Vagina (tissue), 2 donors: ENCODE results near the gene DPT.

Source experiments
- CTCF ChIP-seq, 3 experiments: fragments of 450-650 bp in 2 of 3; fragments of 200-600 bp in 1 of 3; sonication (generic) in 1 of 3; IDR thresholded peaks; one replicate each; pipeline ENCODE4 v1.5.1; 2017 to 2019; ENCODE audit warnings: antibody characterized with exemption in 3 of 3, mild to moderate bottlenecking in 2 of 3, moderate library complexity in 2 of 3
- POLR2A ChIP-seq, 2 donors: fragments of 450-650 bp; IDR thresholded peaks; one replicate each; pipeline ENCODE4 v1.6.1; 2017; ENCODE audit warnings: antibody characterized with exemption in 2 of 2, mild to moderate bottlenecking in 2 of 2, moderate library complexity in 2 of 2
- POLR2AphosphoS5 ChIP-seq, 2 donors: sonication (generic); formaldehyde crosslinking; IDR thresholded peaks; one replicate each; pipeline ENCODE4 v1.9.0; 2017; ENCODE audit warnings: antibody characterized with exemption in 2 of 2, mild to moderate bottlenecking in 2 of 2, low read depth in 1 of 2; ENCODE audit not compliant: insufficient read depth in 1 of 2

- TF ChIP-seq POLR2A (IDR thresholded peaks at IDR 0.05): no peak
- no peak for TF ChIP-seq CTCF (IDR thresholded peaks at IDR 0.05)
- no peak for TF ChIP-seq POLR2AphosphoS5 (IDR thresholded peaks at IDR 0.05; ENCODE audit: insufficient read depth in 1 of 2, low read depth in 1 of 2)
These were observed 45.2 kb upstream of the DPT start for GRCh38 chr1:168774241-168774640.
